GM19099 (cell line): ENCODE measurements around the gene RAB5B.

Experiments
- POLR2A ChIP-seq: IDR thresholded peaks from 3 replicates; pipeline ENCODE4 v1.6.1; 2011; ENCODE audit warnings: low read depth; ENCODE audit not compliant: insufficient read length; ENCODE audit errors: extremely low read depth

Gene RAB5B

DNA sequence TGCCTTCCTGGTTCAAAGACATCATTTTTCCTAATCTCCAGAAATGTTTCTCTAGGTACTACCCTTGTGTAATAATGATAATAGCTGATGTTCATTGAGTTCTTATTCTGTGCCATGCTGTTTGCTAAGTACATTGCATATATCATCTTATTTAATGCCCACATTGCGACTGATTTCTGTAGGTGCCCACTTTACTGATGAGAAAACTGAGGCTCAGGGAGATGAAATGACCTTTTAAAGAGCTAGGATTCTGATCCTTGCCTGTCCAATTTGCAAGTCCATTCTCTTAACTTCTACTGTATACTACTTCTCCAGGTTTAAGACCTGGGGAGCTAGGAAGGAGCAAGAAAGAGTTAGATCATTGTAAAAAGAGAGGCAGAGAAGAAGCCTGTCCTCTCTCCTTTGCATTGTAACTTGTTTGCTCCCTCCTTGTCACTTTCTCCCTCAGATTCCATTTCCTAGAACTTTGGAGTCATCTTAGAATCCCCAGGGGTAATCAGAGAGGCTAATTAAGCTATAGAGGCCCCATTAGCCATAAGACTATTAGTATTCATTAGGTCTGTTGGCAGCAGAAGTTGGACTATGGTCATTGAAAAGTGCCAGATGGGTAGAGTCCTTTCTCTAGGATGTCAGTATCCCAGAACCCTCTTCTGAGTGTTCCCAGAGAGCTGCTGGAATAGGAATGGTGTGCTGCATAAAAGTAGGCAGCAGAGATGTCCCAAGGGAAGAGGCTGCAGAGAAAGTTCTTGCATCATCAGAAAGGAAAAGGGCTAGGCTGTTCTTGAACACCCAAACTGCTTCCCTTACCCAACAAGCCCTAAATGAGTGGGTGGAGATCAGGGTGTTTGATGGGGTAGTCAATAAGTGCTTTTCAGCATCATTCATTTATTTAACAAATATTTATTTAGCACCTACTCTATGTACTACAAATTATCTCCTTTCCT lies 39.8 kb upstream of the RAB5B start:
- TF ChIP-seq POLR2A, result no peak

DNA sequence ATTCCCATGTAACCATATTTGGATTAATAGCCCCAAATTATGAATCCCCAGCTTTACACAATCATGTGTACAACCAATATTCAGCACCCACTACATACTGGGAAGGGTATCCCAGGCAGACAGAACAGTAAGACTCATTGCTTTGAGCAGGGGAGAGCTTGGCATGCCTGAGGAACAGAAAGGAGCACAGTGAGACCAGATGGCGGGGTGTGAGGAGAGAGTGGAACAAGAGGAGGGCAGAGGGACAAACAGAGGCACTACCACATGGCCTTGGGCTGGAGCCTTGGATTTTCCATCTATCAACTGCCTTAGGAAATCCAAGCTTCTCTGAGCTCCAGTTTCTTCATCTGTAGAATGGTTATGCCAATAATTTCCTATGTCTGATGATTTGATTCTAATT lies 39.1 kb upstream of the RAB5B start:
- TF ChIP-seq POLR2A, result no peak

DNA sequence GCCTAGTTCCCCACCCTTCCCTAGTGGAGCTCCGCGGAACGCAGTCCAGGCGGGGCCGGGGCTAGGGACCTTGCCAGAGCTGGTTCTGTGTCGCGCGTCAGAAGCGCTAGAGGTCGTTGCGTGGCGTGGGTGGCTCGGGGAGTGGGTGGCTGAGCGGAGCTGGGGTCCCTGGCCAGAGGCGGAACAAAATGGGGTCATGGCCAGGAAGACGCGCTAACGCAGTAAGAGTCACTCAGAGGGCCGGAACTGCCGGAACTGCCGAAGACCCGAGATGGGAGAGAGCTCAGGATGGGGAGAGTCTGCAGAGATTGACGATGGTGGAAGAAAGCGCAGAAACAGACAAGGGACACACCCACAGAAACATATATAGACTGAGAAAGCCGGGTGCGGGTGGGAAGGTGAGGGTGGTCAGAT lies 38.1 kb upstream of the RAB5B start:
- TF ChIP-seq POLR2A, result no peak

DNA sequence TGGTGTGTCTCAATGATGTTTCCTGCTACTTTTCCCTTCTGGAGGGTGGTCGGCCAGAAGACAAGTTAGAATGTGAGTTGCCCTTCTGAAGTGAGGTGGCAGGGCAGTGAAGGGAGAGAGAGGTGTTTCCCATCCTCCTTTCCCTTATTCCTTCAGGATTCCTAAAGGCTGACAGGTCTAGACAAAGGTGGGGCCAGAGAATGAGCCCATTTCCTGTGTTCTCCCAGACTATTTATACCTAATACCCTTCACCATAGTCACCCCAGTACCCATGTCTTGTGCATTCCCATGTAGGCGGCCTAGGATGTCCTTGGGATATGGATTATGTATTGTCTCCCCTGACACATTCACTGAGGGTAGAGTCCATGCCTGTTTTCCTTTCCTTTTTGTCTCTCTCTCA lies 35.9 kb upstream of the RAB5B start:
- TF ChIP-seq POLR2A, result no peak

DNA sequence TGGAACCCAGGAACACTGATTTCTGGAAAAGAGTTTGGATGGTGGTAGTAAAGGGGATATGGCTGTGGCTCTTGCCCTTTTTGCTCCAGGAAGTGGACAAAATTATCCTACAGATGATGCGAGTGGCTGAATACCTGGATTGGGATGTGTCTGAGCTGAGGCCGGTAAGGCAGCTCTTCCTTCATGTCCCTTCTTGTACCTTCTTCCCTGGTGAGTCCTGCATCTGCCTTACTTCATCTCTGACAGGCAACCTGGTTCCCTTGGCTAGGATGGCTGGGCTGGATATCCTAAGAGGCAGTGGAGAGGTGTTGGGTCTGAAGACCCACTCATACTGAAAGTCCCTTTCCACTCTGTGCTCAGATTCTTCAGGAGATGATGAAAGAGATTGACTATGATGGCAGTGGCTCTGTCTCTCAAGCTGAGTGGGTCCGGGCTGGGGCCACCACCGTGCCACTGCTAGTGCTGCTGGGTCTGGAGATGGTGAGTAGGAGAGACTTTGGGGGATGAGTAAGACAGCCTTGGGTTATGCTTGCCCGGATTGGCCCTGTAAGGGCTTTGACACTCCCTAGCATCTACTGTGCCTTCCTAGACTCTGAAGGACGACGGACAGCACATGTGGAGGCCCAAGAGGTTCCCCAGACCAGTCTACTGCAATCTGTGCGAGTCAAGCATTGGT lies 34.9 kb upstream of the RAB5B start:
- no peak for TF ChIP-seq POLR2A

DNA sequence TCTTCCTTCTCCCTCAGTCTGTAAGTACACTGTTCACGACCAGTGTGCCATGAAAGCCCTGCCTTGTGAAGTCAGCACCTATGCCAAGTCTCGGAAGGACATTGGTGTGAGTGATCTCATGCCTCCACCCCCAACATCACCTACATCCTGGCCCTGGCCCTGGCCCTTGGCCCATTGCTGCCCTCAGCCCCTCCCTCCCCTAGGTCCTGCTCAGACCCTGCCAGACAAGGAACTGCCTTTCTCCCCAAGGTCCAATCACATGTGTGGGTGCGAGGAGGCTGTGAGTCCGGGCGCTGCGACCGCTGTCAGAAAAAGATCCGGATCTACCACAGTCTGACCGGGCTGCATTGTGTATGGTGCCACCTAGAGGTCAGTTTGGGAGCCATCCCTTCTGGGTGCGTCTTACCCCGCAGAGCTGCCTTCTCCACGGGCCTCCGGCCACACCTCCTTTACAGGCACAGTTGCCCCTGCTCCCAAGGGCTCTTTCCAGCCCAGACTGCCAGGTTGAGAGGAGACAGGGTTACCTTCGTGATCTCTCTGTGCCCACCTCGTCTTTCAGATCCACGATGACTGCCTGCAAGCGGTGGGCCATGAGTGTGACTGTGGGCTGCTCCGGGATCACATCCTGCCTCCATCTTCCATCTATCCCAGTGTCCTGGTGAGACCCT lies 33.7 kb upstream of the RAB5B start:
- TF ChIP-seq POLR2A, result no peak

DNA sequence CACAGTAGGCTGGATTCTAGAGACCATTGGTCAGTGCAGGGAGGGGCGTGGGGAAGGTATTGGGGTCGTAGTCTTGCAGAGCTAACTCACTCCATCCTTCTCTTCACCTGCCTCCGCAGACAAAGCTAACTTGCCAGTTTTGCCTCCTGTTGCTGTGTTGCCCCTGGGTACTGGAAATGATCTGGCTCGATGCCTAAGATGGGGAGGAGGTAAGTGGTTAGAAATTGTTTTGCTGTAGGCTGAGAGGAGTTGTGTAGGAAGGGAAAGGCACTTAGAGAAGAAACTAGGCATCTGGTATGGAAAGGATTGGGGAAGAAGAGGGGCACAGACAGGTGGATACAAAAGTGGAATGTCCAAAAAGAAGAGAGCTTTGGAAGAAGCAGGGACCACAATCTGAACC lies 31.8 kb upstream of the RAB5B start:
- TF ChIP-seq POLR2A, result no peak

DNA sequence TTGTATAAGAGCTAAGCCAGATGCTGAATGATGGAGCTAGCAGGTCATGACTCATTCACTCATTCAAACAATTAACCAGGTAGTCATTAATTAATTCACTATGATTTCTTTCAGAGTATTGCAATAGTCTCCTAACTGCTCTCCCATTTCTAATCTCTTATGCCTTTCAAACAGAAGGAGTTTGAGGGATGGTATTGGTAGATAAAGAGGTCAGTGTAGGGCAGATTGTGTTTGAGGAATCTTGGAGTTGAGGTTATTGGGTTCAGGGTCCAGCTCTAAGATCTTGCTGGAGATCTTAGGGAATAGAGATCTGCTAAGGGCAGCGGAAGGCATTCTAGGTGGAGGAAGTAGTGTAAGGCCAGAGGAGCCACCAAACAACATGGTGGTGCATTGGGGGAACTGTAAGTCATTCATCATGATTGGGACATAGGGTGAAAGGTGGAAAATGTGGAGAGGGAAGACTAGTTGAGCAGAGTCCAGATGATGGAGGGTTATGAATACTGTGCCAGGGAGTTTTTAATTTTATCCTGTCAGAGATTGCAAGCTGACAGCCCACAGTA lies 31.2 kb upstream of the RAB5B start:
- no peak for TF ChIP-seq POLR2A

DNA sequence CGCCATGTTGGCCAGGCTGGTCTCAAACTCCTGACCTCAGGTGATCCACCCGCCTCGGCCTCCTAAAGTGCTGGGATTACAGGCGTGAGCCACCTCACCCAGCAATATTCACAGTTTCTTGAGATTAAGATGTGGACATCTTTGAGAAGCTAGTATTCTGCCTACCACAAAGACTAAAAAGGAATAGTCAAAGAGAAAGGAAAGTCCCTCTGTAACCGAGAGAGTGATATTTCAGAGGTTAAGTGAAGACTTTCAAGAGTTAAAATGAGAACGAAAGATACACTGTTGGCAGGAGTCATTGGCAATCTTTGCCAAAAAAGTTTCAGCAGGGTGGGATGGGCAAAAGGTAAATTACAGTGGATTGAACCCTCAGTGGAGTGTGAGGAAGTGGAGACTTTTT lies 27.3 kb upstream of the RAB5B start:
- TF ChIP-seq POLR2A, result no peak

DNA sequence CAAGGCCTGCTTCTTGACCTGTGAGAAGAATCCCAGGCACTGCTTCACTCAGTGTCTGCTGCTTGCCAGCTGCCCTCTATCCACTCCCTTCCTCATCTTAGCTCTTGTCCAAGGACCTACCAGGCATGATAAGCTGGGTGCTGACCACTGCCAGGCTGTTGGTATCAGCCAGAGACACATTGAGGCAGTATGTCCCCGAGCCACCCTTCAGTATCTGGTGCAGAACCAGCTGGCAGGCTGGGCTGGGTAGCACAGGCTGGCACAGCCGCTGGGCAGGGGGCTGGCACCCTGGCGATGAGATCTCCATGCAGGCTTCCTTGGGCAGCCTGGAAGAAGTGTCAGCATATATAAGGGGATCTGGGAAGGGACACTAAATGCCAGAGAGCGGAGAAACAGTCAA lies 18.5 kb upstream of the RAB5B start:
- no peak for TF ChIP-seq POLR2A

DNA sequence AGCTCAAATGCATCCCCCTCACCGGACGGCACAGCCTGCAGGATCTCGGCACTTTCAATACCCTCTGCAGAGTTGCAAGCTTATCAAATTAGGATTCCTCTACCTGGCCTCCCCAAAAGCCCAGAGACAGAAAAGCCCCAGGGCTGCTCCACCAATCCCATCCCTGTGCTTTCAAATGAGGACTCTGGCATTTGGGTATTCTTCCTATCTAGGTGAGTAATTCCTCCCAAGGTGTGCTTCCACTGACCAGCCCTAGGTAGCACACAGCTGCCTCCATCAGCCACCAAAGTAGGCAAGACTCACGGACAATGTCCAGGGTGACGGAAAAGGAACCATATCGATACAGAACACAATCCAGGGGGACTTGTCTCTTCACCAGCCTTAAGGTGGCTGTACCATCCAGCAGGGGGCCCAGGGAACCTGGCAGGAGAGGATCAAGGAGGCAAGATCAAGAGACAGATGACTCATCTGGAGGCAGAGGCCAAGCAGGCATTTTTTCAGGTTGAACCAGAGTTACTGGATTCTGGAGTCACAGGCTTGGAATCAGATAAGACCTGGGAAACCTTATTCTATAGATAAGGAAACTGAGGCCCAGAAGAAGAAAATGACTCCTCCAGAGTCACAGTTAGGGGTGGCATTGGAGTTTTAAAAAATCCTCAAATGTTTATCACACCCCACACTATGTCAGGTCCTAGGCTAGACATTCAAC lies 17.9 kb upstream of the RAB5B start:
- no peak for TF ChIP-seq POLR2A

DNA sequence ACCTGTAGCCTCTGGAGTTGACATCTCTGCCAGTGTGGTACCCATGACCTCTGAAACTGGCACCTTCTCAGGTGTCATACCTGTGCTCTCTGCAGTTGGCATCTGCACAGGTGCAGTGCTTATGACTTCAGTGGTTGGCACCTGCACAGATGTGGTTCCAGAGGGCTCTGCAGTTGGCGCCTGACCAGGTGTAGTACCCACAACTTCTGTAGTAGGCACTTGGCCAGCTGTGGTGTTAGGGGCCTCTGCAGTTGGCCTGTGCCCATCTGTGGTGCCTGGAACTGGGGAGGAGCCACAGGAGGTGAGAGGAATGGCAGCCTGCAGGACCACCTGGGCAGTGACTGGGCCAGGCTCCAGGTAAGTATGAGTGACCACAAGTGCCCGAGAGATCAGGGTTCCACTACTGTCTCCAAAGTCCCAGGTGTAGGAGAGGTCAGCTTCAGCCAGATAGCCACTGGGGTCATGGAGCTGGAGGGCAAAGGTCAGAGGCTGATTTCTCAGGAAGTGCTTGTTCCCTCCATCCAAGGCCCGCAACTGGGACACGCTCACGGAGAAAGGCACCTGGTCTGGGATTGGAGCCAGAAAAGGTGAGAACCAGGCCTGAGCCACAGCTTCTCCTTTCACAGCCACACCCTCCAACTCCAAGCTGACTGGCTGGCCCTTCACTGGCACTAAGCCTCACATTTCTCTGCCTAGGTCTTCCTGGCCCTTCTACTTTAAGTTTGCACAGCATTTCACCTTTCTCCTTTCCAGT lies 16.6 kb upstream of the RAB5B start:
- TF ChIP-seq POLR2A, result no peak

DNA sequence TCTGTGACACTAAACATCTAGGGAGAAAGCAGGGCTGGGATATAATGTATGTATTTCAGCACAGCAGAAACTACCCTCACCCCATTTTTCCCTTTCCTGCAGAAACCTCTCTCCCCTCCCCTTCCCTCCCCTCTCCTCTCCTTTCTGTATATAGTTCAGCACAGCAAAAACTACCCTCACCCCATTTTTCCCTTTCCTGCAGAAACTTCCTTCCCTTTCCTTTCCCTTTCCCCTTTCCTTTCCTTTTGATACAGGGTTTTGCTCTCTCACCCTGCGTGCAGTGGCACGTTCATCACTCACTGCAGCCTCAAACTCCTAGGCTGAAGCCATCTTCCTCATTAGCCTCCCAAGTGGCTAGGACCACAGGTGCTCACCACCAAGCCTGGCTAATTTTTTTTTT lies 10.1 kb upstream of the RAB5B start:
- TF ChIP-seq POLR2A, result no peak

DNA sequence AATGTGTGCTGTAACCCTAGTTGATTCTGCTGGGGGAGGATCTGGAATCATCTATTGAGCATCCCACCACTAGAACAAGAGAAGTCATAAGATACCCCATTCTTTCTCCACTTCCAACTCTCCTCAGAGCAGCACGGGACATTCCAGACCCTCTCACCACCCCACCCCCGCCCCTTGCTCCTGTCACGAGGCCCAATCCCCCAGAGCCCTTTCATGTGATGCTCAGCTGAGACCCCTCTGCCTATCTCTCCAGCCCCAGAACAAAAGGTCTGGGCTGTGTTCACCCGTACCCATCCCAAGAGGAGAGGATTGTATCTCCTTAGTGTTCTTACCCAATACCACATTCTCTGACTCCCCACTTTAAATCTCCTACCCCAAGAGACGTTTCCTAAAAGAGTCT lies 8.6 kb upstream of the RAB5B start:
- no peak for TF ChIP-seq POLR2A
